HK-2 (cell line): Measurements from ENCODE around the gene LMAN2.
"Not testable (repeated sequence)": the region's sequence is repeated elsewhere in the genome, so short reads cannot be mapped to it uniquely, and the experiment has no call there.

Experiments used
- DNase-seq: peaks from one replicate; pipeline ENCODE4 v3.0.0-alpha.2; 2018; ENCODE audit not compliant: unreplicated experiment

Gene LMAN2

DNA sequence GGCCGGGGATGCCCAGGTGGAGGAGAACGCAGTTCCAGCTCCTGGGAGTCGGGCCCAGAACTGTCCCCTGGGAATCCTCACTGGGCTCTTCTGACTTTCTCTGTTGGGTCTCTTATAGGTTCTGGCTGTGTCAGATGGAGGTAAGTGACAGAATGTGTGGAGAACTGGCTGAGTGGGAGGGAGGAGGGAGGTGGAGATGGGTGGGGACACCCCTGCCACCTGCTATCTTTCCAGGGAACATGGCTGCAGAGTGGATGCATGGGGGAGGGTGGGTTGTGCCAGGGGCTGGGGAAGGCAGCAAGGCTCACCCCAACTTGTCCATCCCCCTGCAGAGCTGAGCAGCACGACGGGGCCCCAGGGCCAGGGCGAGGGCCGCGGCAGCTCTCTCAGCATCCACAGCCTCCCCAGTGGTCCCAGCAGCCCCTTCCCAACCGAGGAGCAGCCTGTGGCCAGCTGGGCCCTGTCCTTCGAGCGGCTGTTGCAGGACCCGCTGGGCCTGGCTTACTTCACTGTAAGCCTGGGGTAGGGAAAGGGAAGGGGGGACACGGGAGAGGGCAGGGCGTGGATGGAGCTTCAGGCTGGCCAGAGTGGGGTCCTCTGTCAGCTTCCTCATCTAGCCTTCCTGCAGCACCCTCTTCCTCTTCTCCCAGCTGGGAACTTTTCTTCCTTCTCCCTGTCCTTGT, 14.5 kb upstream of the LMAN2 start:
- no peak for DNase-seq

DNA sequence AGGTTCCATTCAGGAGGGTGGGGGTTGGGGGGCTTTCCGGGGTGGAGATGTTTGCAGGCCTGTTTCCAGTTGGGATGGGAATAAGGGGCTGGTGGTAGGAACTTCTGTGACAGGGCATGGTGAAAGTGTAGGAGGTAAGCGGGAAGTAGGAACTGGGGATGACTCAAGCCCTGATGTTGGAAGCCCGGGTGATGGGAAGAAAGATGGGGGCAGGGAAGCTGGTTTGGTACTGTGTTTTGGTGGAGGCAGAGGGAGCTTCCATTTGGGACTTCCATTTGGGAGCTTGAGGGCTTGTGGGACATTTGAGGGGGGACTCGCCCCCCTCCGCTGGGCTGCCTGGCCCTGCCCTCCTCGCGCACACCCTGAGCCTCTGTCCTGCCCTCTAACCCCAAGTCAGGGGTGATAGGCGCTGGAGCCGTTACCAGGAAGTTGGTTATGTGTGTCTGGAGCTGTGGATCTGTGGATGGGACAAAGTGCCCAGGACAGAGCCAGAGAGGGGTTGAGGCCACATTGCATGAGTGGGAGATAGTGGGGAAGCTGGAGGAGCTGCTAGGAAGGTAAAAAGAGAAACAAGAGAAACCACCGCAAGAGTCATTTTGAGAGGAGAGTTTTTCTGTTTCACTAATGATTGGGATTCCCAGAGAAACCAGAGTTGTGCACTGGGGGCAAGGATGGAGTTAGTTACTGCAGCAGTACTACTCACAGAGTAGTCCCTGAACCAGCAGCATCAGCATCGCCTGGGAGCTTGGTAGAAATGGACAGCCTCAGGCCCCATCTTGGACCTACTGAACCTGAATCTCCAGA, 12.9 kb upstream of the LMAN2 start:
- DNase-seq: no peak

DNA sequence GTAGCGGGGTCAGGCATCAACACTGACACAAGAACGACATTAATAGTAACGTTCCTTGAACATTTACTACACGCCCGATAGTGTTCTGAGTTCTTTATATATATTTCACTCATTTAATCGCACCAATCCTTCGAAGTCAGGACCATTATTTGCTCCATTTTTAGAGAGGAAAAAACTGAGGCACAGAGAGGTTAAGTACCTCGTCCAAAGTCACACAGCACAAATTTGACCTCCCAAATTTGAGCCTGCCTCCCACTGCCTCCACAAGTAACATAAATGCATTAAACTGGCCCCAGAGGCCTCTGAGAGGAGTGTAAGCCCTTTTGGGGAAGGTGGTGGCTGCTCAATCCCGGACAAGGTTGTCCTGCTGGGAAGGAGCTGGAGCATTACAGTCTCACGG, 12.1 kb upstream of the LMAN2 start:
- no peak for DNase-seq

DNA sequence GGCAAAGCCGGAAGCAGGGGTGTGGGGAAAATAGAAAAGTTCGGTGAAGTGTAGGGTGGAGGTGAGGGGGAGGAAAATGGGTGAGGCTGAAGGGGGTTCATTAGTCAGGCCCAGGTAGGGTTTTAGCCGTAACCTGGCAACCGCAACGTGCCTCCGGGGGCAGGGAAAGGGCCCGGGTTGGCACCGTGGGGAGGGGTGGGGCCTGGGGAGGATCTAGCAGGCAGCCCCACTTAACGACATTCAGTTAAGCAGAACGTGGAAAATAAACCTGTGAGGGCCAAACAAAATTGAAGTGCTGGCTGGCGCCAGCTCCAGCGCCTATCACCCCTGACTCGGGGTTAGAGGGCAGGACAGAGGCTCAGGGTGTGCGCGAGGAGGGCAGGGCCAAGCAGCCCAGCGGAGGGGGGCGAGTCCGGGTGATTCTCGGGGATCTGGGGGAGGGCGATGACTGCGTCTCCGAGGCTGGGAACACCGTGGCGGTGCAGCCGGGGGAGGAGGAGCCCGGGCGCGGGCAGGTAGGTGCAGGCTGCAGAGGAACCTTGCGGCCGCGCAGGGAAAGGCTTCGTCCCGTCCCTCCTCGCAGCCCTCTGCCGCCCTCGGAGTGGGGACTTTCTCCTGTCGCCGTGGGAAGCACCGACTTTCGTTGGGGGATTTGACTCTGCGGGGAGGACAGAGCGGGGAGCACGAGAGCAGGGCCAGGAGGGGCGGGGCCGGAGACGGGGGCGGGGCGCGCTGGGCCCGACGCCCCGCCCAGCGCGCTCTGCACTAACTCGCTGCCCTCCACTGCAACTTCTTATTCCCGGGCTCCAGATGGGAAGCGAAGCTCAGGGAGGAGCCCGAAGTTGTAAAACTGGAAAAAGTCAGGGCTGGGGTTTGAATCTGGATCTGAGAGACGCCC, 11.4 kb upstream of the LMAN2 start:
- DNase-seq: peak; percentile 54

DNA sequence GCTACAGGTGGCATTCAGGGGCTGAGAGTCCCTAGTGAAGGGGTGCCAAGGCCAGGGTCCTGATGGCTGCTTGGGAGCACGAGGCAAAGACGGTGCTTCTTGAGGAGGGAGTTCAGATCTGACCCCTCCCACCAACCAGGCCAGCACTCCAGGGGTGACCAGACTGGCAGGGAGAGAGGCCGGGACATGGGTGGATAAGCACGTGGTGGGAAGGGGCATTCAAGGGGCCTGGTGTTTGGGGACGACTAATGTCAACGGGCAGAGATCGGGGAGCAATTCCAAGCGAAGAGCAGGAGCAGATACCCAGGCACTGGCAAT, 10.8 kb upstream of the LMAN2 start:
- no peak for DNase-seq

DNA sequence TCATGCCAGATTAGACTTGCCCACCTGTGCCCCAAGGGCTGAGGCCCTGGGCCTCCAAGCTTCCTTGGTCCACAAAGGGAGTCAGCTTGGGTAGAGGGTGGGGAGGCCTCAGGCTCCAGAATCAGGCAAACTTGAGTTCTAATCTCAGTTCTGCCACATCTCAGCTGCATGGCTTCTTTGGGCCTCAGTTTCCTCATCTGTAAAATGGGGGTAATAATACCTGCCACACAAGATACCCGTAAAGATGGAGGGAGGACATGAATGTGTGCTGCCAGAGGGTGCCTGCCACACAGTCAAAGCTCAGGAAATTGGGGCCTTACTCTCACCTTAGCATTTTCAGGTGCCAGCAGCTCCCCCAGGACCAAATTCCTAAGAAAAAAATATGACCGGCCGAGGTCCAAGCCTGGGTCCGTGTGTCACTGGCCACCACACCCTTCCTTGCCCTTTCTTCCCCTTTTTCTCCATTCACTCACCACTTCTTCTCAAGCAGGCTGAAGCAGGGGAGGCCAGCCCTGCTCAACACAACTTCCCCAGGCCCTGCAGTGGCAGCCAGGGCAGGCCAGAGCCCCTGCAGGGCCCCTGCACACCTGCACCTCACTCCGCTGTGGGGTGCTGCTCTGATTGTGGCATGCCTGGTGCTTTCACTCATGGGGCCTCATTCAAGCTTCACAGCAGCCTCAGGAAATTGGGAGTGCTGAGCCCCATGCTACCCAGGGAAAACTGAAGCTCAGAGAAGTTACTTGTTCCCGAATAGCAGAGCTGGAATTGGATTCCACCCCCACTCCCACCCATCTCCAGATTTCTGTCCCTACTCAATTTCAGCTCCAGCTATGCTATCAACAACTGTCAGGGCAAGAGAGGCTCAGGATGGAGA, 10.2 kb upstream of the LMAN2 start:
- DNase-seq: no peak

DNA sequence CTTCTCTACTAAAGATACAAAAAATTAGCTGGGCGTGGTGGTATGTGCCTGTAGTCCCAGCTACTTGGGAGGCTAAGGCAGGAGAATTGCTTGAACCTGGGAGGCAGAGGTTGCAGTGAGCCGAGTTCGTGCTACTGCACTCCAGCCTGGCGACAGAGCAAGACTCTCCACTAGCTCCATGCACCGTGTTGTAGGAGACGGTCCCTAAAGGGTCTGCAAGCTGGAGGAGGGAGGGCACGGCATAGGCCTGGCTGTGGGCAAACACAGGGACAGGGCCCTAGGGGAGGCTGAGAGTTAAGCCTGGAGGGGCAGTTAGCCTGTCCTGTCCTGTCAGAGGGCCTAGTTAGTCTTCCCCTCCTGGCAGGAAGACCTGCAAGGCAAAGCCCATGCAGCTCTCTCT, 9.3 kb upstream of the LMAN2 start:
- not testable (repeated sequence) for DNase-seq

DNA sequence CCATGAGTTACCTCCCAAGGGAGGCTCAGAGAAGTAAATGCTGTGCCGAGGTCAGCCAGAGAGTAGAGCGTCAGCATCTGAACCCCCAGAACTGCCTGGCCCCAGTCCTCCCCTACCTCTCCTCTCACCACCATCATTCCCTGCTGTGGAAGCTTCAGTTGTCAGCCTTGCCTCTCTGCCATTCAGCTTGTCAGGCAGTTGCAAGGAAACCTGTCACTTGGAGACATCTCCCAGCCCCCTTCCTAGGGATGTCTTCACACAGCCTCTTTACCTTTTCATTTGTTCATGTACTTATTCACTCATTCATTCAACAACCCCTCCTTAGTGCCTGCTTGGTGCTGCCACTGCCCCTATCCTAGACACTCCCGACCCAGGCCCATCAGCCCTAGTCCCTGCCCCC, 8.4 kb upstream of the LMAN2 start:
- DNase-seq: no peak

DNA sequence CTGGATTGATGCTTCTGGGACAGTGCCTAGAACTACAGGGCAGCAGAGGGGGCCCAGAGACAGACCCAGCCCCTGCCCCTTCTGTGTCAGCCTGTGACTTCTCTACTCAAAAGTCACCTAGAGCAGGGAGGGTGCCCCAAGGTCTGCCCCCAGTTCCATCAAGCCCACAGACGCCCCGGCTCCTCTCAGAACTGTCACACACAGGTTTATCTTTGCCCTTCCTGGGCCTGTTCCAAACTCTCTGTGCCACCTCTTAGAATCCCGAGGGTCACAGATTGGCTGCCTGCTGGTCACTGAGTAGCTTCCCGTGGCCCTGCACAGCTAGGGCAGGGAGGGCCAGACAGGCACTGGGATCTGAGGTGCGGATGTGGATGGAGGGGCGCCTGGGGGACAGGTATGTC, 8.0 kb upstream of the LMAN2 start:
- no peak for DNase-seq

DNA sequence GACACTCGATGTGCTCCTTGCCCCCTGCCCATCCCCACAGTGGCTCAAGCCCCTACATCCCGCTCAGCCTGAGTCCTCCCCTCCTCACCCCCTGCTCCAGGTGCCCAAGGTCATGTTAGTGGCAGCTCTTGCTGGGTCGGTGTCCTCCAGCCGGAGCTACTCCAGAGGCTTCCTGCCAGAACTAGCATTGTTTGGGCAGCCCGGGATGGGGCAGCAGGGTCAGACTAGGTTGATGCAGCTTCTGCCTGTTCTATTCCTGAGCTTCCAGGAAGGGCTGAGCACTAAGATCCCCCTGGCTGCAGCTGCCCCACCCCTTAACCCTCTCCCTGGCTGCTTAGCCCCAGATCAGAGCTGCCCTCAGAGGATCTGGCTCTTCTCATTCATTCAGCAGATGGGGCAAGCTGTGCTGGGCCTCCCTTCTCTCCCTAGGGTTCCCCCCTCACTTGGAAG, 6.9 kb upstream of the LMAN2 start:
- DNase-seq: no peak

DNA sequence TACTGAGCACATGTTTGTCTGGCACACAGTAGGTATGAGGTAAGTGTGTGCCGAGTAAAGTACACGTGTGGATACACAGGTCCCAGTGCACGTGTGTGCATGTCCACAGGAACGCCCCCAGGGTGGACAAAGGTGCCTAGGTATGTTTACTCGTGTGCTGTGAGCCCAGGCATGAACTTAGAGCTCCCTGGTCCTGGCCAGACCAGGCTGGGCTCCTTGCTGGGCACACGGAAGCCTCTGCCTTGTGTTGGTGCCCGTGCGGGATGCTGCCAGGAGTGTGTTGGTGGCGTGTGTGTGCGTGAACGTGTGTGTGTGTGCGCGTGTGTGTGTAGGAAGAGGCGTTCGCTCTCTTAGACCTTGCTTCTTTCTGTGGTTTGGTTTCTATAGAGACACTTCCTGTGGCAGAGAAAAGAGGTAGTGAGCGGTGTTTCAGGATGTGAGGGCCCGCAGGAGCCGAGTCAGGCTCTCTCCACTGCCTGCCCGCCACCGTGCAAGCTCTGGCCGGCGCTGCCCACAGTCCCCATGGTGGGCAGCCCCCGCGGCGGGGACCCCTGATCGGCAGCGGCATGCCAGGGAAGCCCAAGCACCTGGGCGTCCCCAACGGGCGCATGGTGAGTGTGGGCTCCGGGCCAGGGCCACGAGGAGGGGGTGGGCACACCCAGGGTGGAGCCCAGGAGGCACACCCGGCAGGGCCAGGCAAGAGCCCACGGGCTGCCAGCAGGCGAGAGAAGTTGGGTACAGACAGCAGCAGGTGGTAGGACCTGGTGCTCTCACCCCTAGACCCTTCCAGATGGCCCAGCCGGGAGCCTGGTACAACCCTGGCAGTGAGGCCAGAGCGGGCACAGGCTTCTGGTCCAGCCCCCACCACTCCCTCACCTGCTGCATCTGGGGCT, 6.2 kb upstream of the LMAN2 start, which contains the start of gene RGS14:
Gene RGS14 (plus strand): TSS at position 466 of the 893 bp plus-strand sequence. CDS start 101 bp downstream, at position 567.
- no peak for DNase-seq

DNA sequence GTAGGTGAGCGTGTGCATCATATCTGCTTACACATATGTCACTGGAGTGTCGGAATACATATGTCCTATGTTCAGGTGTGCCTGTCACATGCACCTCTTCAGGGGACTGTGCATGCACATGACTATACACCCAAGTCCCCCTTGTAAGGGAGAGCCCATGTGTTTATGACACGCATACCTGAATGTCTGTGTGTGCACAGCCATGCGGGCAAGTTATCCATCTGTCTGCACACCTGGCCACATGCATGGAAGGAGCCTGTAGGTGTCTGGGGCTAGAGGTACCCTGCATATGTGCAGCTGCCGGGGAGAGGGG, 5.6 kb upstream of the LMAN2 start:
- DNase-seq: no peak

DNA sequence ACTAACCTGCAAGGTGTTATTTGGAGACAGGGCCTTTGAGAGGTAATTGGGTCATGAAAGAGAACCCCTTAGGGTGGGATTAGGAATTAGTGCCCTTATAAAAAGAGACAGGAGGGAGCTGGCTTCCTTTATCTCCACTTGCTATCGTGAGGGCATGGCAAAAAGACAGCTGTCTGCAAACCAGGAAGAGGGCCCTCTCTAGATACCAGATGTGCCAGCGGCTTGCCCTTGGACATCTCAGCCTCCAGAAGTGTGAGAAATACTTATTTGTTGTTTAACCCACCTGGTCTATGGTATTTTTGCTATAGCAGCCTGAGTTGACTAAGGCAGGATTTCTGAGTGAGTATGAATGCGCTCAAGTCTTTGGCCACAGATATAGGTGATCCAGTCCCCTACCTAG, 5.3 kb upstream of the LMAN2 start:
- no peak for DNase-seq

DNA sequence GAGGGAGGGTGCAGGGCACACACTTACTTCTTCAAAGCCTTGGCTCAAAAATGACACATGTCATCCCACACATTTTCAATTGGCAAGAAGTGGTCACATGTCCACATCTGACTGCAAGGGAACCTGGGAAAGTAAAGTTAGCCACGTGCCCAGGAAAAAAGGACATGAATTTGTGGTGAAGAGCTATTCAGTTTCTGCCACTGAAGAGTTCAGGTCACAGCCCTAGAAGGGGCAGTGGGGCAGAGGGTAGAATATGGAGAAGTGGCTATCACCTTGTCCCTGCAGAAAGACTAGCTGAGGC, 4.3 kb upstream of the LMAN2 start:
- DNase-seq: no peak

DNA sequence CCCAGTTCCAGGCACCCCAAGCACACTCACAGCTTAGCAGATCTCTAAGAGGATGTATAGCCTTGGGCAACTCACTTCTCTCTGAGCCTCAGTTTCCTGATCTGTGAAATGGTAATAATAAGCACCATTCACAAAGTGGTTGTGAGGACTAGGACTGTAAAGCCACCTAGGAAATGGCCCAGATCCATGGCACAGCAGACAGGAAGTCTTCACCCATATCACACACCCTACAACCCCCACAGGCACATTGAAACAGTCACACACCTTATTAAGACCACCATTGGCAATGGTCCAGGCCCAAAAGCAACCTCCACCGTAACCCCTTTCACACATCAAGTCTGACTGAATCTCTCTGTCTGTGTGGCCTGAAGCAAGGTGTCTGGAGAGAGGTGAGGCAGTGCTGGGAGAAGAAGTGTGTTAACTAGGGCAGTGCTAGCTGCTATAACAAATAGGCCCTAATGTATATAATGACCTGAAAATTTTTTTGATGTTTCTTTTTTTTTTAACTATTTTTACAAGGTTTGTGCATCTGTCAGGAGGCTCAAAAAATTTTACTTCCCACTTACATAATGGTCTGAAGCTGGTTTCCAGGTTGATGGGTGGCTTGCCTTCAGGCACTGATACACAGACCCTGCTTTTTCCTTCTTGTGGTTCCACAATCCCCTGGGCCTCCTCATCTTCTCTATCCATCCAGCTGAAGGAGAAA, 3.8 kb upstream of the LMAN2 start:
- no peak for DNase-seq

DNA sequence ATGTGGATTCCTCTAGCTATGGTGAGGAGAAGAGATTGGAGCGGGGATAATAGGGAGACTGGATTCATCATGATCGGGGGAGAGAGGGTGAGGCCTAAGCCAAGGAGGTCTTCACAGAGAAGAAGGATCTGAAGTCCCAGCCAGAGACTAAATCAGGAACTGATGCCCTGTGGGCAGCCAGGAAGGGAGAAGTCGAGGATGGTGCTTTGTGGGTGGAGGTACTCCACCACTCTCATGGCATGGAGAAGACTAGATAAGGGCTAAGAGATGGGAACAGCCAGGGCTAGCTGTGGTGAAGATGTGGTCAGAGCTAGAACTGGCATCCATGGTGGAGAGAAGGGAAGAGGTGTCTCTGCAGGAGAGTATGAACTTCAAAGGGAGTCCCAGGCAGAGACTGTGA, 3.2 kb upstream of the LMAN2 start:
- no peak for DNase-seq

DNA sequence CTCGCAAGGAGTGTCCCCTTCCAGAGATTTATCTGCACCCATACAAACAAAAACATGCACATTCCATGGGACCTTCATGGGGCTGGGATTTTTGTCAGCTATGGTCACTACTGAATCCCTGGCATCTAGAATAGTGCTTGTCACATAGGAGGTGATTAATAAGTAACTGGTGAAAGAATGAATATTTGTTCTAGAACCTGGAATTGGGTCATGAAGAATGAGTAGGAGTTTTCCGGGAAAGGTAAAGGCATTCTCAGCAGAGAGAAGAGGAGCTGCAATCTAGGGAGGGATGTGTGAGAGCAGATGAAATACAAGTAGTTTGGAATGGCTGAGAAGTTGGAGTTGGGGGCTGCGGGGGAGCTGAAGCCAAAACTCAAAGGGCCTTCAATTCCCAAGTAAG, 2.8 kb upstream of the LMAN2 start:
- DNase-seq: no peak

DNA sequence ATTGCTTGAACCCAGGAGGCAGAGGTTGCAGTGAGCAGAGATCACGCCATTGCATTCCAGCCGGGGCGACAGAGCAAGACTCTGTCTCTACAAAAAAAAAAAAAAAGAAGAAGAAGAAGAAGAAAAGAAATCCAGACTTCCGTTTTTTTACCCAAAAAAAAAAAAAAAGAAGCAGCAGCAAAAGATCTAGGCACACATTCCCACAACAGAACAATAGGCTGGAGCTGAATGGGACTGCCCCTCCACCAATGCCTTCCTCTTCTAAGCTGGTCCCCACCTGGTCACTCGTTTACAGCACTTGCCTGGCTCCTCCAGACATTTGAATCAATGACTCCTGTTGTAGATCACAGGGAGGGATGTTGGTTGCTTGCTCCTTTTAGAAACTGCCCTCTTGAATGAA, 1.6 kb upstream of the LMAN2 start:
- DNase-seq: no peak

DNA sequence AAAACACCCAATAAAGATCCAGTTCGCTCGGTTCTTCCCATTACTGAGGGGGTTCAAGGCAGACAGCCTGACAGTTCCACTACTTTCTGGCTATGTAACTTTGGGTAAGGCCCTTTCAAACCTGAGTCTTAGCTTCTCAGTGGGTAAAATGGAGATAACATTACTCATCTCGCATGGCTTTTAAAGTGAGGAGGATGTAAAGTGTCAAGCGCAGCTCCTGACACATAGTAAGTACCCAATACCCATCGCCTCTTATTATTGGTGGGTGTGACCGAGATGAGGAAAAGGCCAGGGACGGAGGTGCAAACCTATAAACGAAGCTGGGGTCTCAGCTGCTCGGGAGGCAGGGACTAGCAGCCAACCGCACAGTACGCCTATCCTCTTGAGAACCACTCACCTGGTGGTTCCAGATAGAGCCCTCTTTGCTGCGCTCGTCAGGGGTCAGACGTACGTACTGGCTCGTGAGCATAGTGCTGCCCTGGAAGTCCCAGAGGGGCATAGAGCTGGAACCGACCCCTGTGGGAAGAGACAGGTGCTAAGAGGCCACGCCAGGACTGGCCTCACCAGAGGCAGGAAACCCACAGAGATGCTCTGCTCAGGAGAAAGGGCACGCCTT, 584 bp downstream of the LMAN2 start:
- no peak for DNase-seq

DNA sequence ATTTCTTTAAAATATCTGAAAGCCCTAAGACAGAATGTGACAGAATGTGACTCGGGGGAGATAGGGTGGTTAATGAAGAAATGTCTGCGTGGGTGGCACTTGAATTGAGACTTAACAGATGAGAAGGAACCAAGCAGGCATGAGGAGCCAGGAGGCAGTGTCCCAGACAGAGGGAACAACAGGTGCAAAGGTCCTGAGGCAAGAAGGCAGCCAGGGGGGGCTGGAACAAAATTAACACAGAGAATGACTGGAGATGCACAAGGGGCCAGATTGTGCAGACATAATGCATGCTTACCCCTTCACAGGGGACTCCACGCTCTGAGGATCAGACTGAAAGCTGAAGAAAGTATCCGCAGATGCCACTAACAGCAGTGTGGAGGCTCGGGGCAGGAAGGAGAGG, 1.7 kb downstream of the LMAN2 start:
- DNase-seq: no peak
